PC-3 (cell line): ENCODE measurements around the gene HOXC12. TPM values are rescaled to one million over a fixed set of nuclear protein-coding genes. Genes with fewer than 3 reads are reported as not detected.

Source experiments
- ATAC-seq: fragments of 200-7000 bp; cut with Tn5 transposase; 2 replicates; pipeline ENCODE4 v1.9.1; 2020; ENCODE audit warnings: mild to moderate bottlenecking, moderate library complexity
- Bru-seq: library from RNA; stranded (reverse); fragments of 400-500 nt; gene quantifications from one replicate; lab custom pipeline; 2021; lab: Mats Ljungman, UMichigan
- BruChase-seq, 2 experiments: library from RNA; stranded (reverse); fragments of 400-500 nt; gene quantifications; one replicate each; lab custom pipeline; 2021; lab: Mats Ljungman, UMichigan
- BruUV-seq: library from RNA; stranded (reverse); fragments of 400-500 nt; replicated peaks from 2 replicates; lab custom pipeline; 2021; lab: Mats Ljungman, UMichigan
- CTCF ChIA-PET: fragments of 300-600 bp; sonication (Branson Sonifier 250); formaldehyde crosslinking; loops from one replicate; lab custom pipeline; 2022; ENCODE audit warnings: antibody characterized with exemption; lab: Charles Lee
- POLR2A ChIA-PET: fragments of 300-600 bp; sonication (Branson Sonifier 250); formaldehyde crosslinking; loops from one replicate; lab custom pipeline; 2022; ENCODE audit warnings: antibody characterized with exemption; ENCODE audit not compliant: unreplicated experiment; lab: Charles Lee
- DNase-seq: peaks from one replicate; pipeline ENCODE4 v3.0.0-alpha.2; 2015
- H2AFZ ChIP-seq: fragments of 300-600 bp; sonication (generic); 2 replicates; pipeline ENCODE4 v1.6.0; 2016; ENCODE audit warnings: antibody characterized with exemption, low read length
- H3F3A ChIP-seq: fragments of 300-600 bp; sonication (generic); one replicate; pipeline ENCODE4 v1.6.0; 2017; ENCODE audit warnings: antibody characterized with exemption, low read length, control low read depth, mild to moderate bottlenecking; ENCODE audit not compliant: unreplicated experiment
- H3K27ac ChIP-seq: fragments of 300-600 bp; sonication (generic); 2 replicates; pipeline ENCODE4 v1.5.1; 2016; ENCODE audit warnings: mild to moderate bottlenecking, low read length
- H3K27me3 ChIP-seq: fragments of 300-600 bp; sonication (generic); 2 replicates; pipeline ENCODE4 v1.6.1; 2016; ENCODE audit warnings: low read length, mixed read lengths
- H3K36me3 ChIP-seq: fragments of 300-600 bp; sonication (generic); 2 replicates; pipeline ENCODE4 v1.6.1; 2016; ENCODE audit warnings: low read depth, mixed run types, low read length, mixed read lengths
- H3K4me1 ChIP-seq: fragments of 300-600 bp; sonication (generic); 2 replicates; pipeline ENCODE4 v1.5.1; 2016; ENCODE audit warnings: low read length; ENCODE audit not compliant: insufficient read depth
- H3K4me2 ChIP-seq: fragments of 300-600 bp; sonication (generic); 2 replicates; pipeline ENCODE4 v1.6.0; 2016; ENCODE audit warnings: low read length
- H3K4me3 ChIP-seq: fragments of 300-600 bp; sonication (generic); 2 replicates; pipeline ENCODE4 v1.5.1; 2016; ENCODE audit warnings: mild to moderate bottlenecking, low read length, mixed read lengths
- H3K79me2 ChIP-seq: fragments of 300-600 bp; sonication (generic); 2 replicates; pipeline ENCODE4 v1.6.1; 2017; ENCODE audit warnings: low read length, mixed read lengths
- H3K9ac ChIP-seq: fragments of 300-600 bp; sonication (generic); 2 replicates; pipeline ENCODE4 v1.6.0; 2016; ENCODE audit warnings: mild to moderate bottlenecking, low read length
- H3K9me2 ChIP-seq: fragments of 300-600 bp; sonication (generic); replicated peaks from 2 replicates; pipeline ENCODE4 v1.6.1; 2016; ENCODE audit warnings: mixed run types, low read length, mixed read lengths
- H3K9me3 ChIP-seq: fragments of 300-600 bp; sonication (generic); 2 replicates; pipeline ENCODE4 v1.6.1; 2016; ENCODE audit warnings: low read length, mixed read lengths
- H4K20me1 ChIP-seq: fragments of 300-600 bp; sonication (generic); 2 replicates; pipeline ENCODE4 v1.6.1; 2016; ENCODE audit warnings: low read length, mixed read lengths
- CTCF ChIP-seq: fragments of 300-600 bp; sonication (generic); conservative IDR thresholded peaks from 2 replicates; pipeline ENCODE4 v1.5.1; 2017; ENCODE audit warnings: antibody characterized with exemption, low read depth, mild to moderate bottlenecking, low read length
- EZH2 ChIP-seq: fragments of 300-600 bp; sonication (generic); IDR thresholded peaks from one replicate; pipeline ENCODE4 v1.6.1; 2017; ENCODE audit warnings: antibody characterized with exemption, mild to moderate bottlenecking, low read length; ENCODE audit not compliant: unreplicated experiment
- EZH2phosphoT487 ChIP-seq: fragments of 300-600 bp; sonication (generic); IDR thresholded peaks from 2 replicates; pipeline ENCODE4 v1.6.1; 2018; ENCODE audit warnings: mild to moderate bottlenecking, antibody characterized with exemption, low read length, borderline replicate concordance
- intact Hi-C: fragments of 100-400 bp; cut with micrococcal nuclease; formaldehyde crosslinking; loops from 2 replicates; pipeline ENCODE4 v1.9.0; 2023
- long read RNA-seq: library from polyadenylated mRNA; unstranded; transcript quantifications from one replicate; pipeline ENCODE4 v2.0.0, GENCODE V29; 2021; ENCODE audit not compliant: unreplicated experiment
- total RNA-seq: library from RNA; depleted of rRNA; stranded (reverse); fragments of >200 nt; gene quantifications from 2 replicates; pipeline ENCODE4 v1.2.3, GENCODE V29; 2014; rRNA removed

Gene HOXC12, protein sequence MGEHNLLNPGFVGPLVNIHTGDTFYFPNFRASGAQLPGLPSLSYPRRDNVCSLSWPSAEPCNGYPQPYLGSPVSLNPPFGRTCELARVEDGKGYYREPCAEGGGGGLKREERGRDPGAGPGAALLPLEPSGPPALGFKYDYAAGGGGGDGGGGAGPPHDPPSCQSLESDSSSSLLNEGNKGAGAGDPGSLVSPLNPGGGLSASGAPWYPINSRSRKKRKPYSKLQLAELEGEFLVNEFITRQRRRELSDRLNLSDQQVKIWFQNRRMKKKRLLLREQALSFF
- 0.33 and 1.2 TPM in 2 replicates for total RNA-seq
- percentile 18 among the genes with signal in this experiment for Bru-seq, nascent RNA
- percentile 25 among the genes with signal in this experiment for BruChase-seq, experiment 1, labeled RNA remaining after a 6-hour chase
- percentile 11 among the genes with signal in this experiment for BruChase-seq, experiment 2, labeled RNA remaining after a 2-hour chase
- long read RNA-seq: 0 reads

GRCh38 chr12:53954694-53955035 lies at the start of gene HOXC12:
Gene HOXC12 (plus strand): TSS chr12:53954903. CDS start chr12:53954930, 27 bp downstream.
- Histone ChIP-seq H3K4me3 (no peak within 1 kb of the TSS), H3K9me3 (no peaks in the 10 kb centered on the region), H3K27me3 (no peaks in the 10 kb centered on the region), H3K4me2 (peak within 1 kb of the TSS; percentile 72), H3K79me2 (no peaks in the 10 kb centered on the region), H3K9me2 (no peaks in the 10 kb centered on the region), H3F3A (no peaks in the 10 kb centered on the region), H3K4me1 (peaks cover 4% of the 10 kb centered on the region; the same call in 1 of the 2 replicates), H3K27ac (no peak within 1 kb of the TSS), H3K9ac (no peak within 1 kb of the TSS), H2AFZ (peak within 1 kb of the TSS; percentile 63; the same call in 1 of the 2 replicates), H3K36me3 (no peaks in the 10 kb centered on the region), H4K20me1 (no peaks in the 10 kb centered on the region)
- no peak for TF ChIP-seq CTCF
- no peak for TF ChIP-seq EZH2phosphoT487
- no peak for TF ChIP-seq EZH2
- BruUV-seq: no TSS peak
- CTCF ChIA-PET: interaction anchor here (0.6 kb wide), 1 partner anchor 292 kb away, joined by 12 read pairs; no protein-coding TSS in a partner anchor
- ATAC-seq: no peak
- no peak for DNase-seq
- POLR2A ChIA-PET: no interaction called here
- intact Hi-C loops: no loop called here

DNA sequence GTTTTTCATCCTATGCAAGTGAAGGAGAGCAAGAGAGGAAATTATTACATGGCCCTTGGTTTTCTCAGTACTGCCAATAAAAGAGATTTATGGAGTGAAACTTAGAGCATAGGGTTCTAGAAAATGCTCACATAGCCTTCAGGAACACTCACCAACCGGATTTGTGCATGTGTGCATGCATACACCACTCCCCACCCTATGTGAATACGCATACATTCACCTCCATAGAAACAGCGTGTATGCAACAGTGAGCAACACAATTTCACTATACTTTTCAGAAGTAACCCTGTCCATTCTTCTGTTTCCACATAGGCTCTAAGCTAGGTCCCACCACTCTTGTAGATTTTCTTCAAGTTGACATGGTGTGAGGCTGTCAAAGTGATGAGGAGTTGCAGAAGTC lies 47.6 kb upstream of the HOXC12 start:
- POLR2A ChIA-PET: no interaction called here
- Histone ChIP-seq H4K20me1 (no peaks in the 10 kb centered on the region), H2AFZ (no peak overlapping the region), H3K9ac (no peak overlapping the region), H3K4me2 (no peak overlapping the region), H3K9me3 (no peaks in the 10 kb centered on the region), H3K27ac (no peak overlapping the region), H3K4me3 (no peak overlapping the region), H3K9me2 (no peaks in the 10 kb centered on the region), H3K79me2 (no peaks in the 10 kb centered on the region), H3F3A (no peaks in the 10 kb centered on the region), H3K4me1 (no peaks in the 10 kb centered on the region), H3K27me3 (no peaks in the 10 kb centered on the region), H3K36me3 (no peaks in the 10 kb centered on the region)
- ATAC-seq (no peak), DNase-seq (no peak)
- CTCF ChIA-PET: no interaction called here
- TF ChIP-seq EZH2phosphoT487 (no peak), CTCF (no peak), EZH2 (no peak)
- intact Hi-C loops: no loop called here
- BruUV-seq: no TSS peak
